Measurements from ENCODE around the gene ANKLE1. TPM values are rescaled to one million over a fixed set of nuclear protein-coding genes. Genes with fewer than 3 reads are reported as not detected.

Gene ANKLE1
- total and polyA plus RNA-seq, 10 of the 15 experiments (the other 5 are each of a cell fraction or from before 2014, with no cell fraction given) = 2.2 to 17.9 (median 10.9) TPM

- no peak for TF ChIP-seq EP300 (IDR thresholded peaks at IDR 0.05; ENCODE audit: borderline replicate concordance in 1 of 2, control insufficient read depth in 1 of 2, low read depth in 2 of 2, low read length in 2 of 2)
Measured at GRCh38 chr19:17255150-17255621, 26.5 kb upstream of the ANKLE1 start (continued).

GRCh38 chr19:17256130-17256529 lies 25.6 kb upstream of the ANKLE1 start:
- H3K4me1 ChIP-seq (ENCODE audit: control insufficient read depth, insufficient read depth, low read length) = peaks cover 2% of the 10 kb centered on the region; the same call in 1 of the 2 replicates
- in situ Hi-C loops (cut with MboI) = no loop called here
- H3K27me3 ChIP-seq (replicated peaks in 1 of 2; ENCODE audit: control insufficient read depth in 2 of 2, insufficient read depth in 2 of 2, low read length in 1 of 2) = no peaks in the 10 kb centered on the region
- H3K27ac ChIP-seq (ENCODE audit: control insufficient read depth, insufficient read depth) = no peak overlapping the region
- SMC1A ChIA-PET (ENCODE audit: uncharacterized antibody, unreplicated experiment) = no interaction called here
- CTCF ChIA-PET = interaction anchor here (0.5 to 2.7 kb wide), 5 partner anchors 8 to 37 kb away, joined by 3 to 14 read pairs (median 5); partner anchors contain the start of genes BABAM1 and USHBP1
- ATAC-seq = no peak
- RAD21 ChIA-PET (ENCODE audit: unreplicated experiment) = interaction anchor here (1.7 kb wide), 1 partner anchor 11 kb away, joined by 7 read pairs; the partner anchor contains the start of gene BABAM1
- H3K79me2 ChIP-seq (ENCODE audit: control insufficient read depth, insufficient read depth, low read length) = no peaks in the 10 kb centered on the region
- no peak overlapping the region for H2AFZ ChIP-seq (ENCODE audit: control insufficient read depth, low read depth, low read length)
- FAIRE-seq = no peak
- no peaks in the 10 kb centered on the region; the same call in 2 of the 3 replicates for H3K9me3 ChIP-seq (replicated peaks; ENCODE audit: control insufficient read depth, insufficient read depth, low read length)
- BruUV-seq (replicated peaks) = no TSS peak
- 14% methylated on average over 3 of the region's 3 CpGs for WGBS (ENCODE audit: insufficient coverage, insufficient replicate concordance, low lambda C conversion rate, missing lambda C conversion rate)
- H4K20me1 ChIP-seq (ENCODE audit: control insufficient read depth, insufficient read depth) = no peaks in the 10 kb centered on the region
- intact Hi-C loops (cut with micrococcal nuclease; ENCODE audit: unreplicated experiment) = no loop called here
- no peaks in the 10 kb centered on the region for H3K36me3 ChIP-seq (ENCODE audit: control insufficient read depth in 2 of 2, insufficient read depth in 2 of 2, low read length in 1 of 2)
- no peak overlapping the region for H3K4me2 ChIP-seq (ENCODE audit: control insufficient read depth, insufficient read depth)
- H3K4me3 ChIP-seq = no peak overlapping the region
- H3K9ac ChIP-seq (ENCODE audit: control insufficient read depth, insufficient read depth, low read length) = no peak overlapping the region
- no peak for DNase-seq (ENCODE audit: low read depth, low spot score)
- no peak for TF ChIP-seq E2F4 (IDR thresholded peaks at IDR 0.05; ENCODE audit: low read depth, low read length)
- TF ChIP-seq IKZF2 (IDR thresholded peaks at IDR 0.05) = no peak
- no peak for TF ChIP-seq EED (IDR thresholded peaks at IDR 0.05; ENCODE audit: low read depth)
- TF ChIP-seq DPF2 (IDR thresholded peaks at IDR 0.05) = no peak
- no peak for TF ChIP-seq TAF1 (IDR thresholded peaks at IDR 0.05; ENCODE audit: borderline replicate concordance, low read depth, low read length)
- TF ChIP-seq TCF12 (IDR thresholded peaks at IDR 0.05; ENCODE audit: low read depth, low read length) = no peak
- TF ChIP-seq USF1 (IDR thresholded peaks at IDR 0.05; ENCODE audit: borderline replicate concordance, extremely low read length, insufficient read depth, low read depth, low read length) = no peak
- TF ChIP-seq POLR2AphosphoS2 (IDR thresholded peaks at IDR 0.05; ENCODE audit: low read depth, low read length) = no peak
- TF ChIP-seq TCF7 (IDR thresholded peaks at IDR 0.05; ENCODE audit: borderline replicate concordance) = no peak
- TF ChIP-seq ZBTB40 (IDR thresholded peaks at IDR 0.05; ENCODE audit: borderline replicate concordance) = no peak
- TF ChIP-seq RAD21 (IDR thresholded peaks at IDR 0.05; ENCODE audit: insufficient read depth, low read depth, low read length) = no peak
- TF ChIP-seq RUNX3 (IDR thresholded peaks at IDR 0.05; ENCODE audit: low read length) = no peak
- TF ChIP-seq, protein P1, sequence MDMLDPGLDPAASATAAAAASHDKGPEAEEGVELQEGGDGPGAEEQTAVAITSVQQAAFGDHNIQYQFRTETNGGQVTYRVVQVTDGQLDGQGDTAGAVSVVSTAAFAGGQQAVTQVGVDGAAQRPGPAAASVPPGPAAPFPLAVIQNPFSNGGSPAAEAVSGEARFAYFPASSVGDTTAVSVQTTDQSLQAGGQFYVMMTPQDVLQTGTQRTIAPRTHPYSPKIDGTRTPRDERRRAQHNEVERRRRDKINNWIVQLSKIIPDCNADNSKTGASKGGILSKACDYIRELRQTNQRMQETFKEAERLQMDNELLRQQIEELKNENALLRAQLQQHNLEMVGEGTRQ (IDR thresholded peaks at IDR 0.05; ENCODE audit: borderline replicate concordance, low read depth, low read length) = no peak
- TF ChIP-seq FOS (IDR thresholded peaks at IDR 0.05; ENCODE audit: borderline replicate concordance, extremely low read depth, insufficient read length) = no peak
- POLR2A ChIA-PET = interaction anchor here (0.6 to 1.6 kb wide), 4 partner anchors 10 to 188 kb away, joined by 3 to 4 read pairs (median 3); no protein-coding TSS in a partner anchor

Data from GM12878 (cell line).